ENCODE measurements around the gene CD86. TPM values are rescaled to one million over a fixed set of nuclear protein-coding genes. Genes with fewer than 3 reads are reported as not detected.

CD86 gene
- total and polyA plus RNA-seq, 7 donors: 0.16 to 1.4 (median 0.71) TPM

- ATAC-seq: no peak
- no peaks in the 10 kb centered on the region for H3K4me1 ChIP-seq
- no peaks in the 10 kb centered on the region for H3K36me3 ChIP-seq (ENCODE audit: insufficient read depth in 1 of 2, low read depth in 1 of 2)
- no peak for TF ChIP-seq CTCF (IDR thresholded peaks at IDR 0.05)
- peaks cover 0 to 3% (median 2%) of the 10 kb centered on the region in 3 donors for H3K27me3 ChIP-seq (ENCODE audit: insufficient read depth in 3 of 3, low read length in 2 of 3)
- no peak for DNase-seq
- no peak overlapping the region for H3K4me3 ChIP-seq
- H3K27ac ChIP-seq: no peak overlapping the region
- H3K9me3 ChIP-seq: no peaks in the 10 kb centered on the region
- intact Hi-C loops (cut with DNase I): no loop called here
- 82 to 86% (median 86%) methylated on average over 2 of the region's 2 CpGs for WGBS, 3 donors
Observed at GRCh38 chr3:122099255-122099654, 44.1 kb downstream of the CD86 start.

- no peaks in the 10 kb centered on the region for H3K9me3 ChIP-seq
- no peak for TF ChIP-seq CTCF (IDR thresholded peaks at IDR 0.05)
- H3K36me3 ChIP-seq (ENCODE audit: insufficient read depth in 1 of 2, low read depth in 1 of 2): no peaks in the 10 kb centered on the region
- ATAC-seq (no peak), DNase-seq (no peak)
- intact Hi-C loops (cut with DNase I): loop anchor here in 1 of 2 donors (5.0 kb wide), 1 partner anchor 157 kb away; no protein-coding TSS in a partner anchor
- peaks cover 0 to 3% (median 2%) of the 10 kb centered on the region in 3 donors for H3K27me3 ChIP-seq (ENCODE audit: insufficient read depth in 3 of 3, low read length in 2 of 3)
- H3K4me1 ChIP-seq: no peaks in the 10 kb centered on the region
- 61 to 80% (median 77%) methylated on average over 1 of the region's 1 CpG for WGBS, 3 donors
- H3K27ac ChIP-seq: no peak overlapping the region
- H3K4me3 ChIP-seq: no peak overlapping the region
Observed at GRCh38 chr3:122100083-122100482, 44.9 kb downstream of the CD86 start.

- intact Hi-C loops (cut with DNase I): loop anchor here in 1 of 2 donors (5.0 kb wide), 1 partner anchor 156 kb away; no protein-coding TSS in a partner anchor
- ATAC-seq (no peak), DNase-seq (no peak)
- no peaks in the 10 kb centered on the region for H3K9me3 ChIP-seq
- H3K27me3 ChIP-seq (ENCODE audit: insufficient read depth in 3 of 3, low read length in 2 of 3): peaks cover 0 to 3% (median 2%) of the 10 kb centered on the region in 3 donors
- 47 to 64% (median 49%) methylated on average over 8 of the region's 8 CpGs for WGBS, 3 donors
- no peak overlapping the region for H3K27ac ChIP-seq
- TF ChIP-seq CTCF (IDR thresholded peaks at IDR 0.05): no peak
- H3K36me3 ChIP-seq (ENCODE audit: insufficient read depth in 1 of 2, low read depth in 1 of 2): no peaks in the 10 kb centered on the region
- H3K4me1 ChIP-seq: no peaks in the 10 kb centered on the region
- no peak overlapping the region for H3K4me3 ChIP-seq
Observed at GRCh38 chr3:122100591-122101463, 45.7 kb downstream of the CD86 start.

- Histone ChIP-seq H3K4me3 (no peak overlapping the region), H3K27ac (no peak overlapping the region), H3K36me3 (ENCODE audit: insufficient read depth in 1 of 2, low read depth in 1 of 2) (no peaks in the 10 kb centered on the region), H3K4me1 (no peaks in the 10 kb centered on the region), H3K9me3 (no peaks in the 10 kb centered on the region), H3K27me3 (ENCODE audit: insufficient read depth in 3 of 3, low read length in 2 of 3) (peaks cover 0 to 3% (median 2%) of the 10 kb centered on the region in 3 donors)
- no peak for DNase-seq
- TF ChIP-seq CTCF (IDR thresholded peaks at IDR 0.05): peak; percentile 33
- 33 to 47% (median 38%) methylated on average over 3 of the region's 3 CpGs for WGBS, 3 donors
- intact Hi-C loops (cut with DNase I): loop anchor here in 1 of 2 donors (5.0 kb wide), 1 partner anchor 156 kb away; no protein-coding TSS in a partner anchor
- ATAC-seq: no peak
Observed at GRCh38 chr3:122101646-122102045, 46.5 kb downstream of the CD86 start.

Measured in psoas muscle (tissue), 8 donors.